GM19467 (cell line): Measurements from ENCODE around the gene B4GALNT3.

Source experiments
- ATAC-seq: cut with Tn5 transposase; IDR thresholded peaks from one replicate; pipeline ENCODE4 v1.9.1; 2021; ENCODE audit warnings: mild to moderate bottlenecking, moderate library complexity; ENCODE audit not compliant: unreplicated experiment

B4GALNT3 gene

GRCh38 chr12:590206-590750, 130.5 kb downstream of the B4GALNT3 start:
- no peak for ATAC-seq

DNA sequence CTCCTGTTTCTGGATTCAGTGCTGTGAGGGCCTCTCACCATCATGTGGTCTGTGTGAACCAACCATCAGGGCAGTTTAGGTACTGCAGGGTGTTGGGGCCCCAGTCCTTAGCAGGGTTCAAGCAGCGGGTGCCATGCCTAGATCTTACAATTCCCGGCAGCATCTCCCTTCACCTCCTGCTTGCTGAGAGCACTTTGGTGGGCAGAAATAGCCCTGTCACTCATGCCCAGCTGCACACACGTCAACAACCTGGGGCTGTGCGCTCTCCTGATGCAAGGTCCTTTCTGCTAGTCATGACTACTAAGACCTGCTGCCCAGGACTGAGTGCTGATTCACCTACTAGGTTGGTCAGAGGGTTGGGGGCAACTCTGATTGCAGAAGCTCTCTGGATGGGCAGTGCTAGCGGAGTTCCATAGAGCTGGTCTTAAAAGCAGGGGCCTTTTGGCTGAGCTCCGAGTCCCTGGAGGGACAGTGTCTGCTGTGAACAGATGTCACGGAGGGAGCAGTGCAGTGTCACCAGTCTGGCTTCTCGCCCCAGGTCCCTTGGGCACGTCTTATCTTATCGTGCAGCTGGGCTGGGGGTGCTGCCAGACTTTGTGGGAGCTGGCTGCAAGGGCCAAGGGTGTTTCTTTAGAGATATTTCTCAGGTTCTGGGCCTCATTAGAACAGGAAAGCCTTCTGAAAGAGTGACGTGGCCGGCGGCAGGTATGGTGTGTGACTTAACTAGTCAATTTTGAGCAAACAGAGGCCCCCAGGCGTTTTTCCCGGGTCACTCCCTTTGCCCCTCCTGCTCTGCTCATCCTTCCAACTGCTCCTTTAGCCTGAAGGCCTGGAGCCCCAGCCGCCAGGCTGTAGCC, 131.7 kb downstream of the B4GALNT3 start:
- ATAC-seq = no peak

DNA sequence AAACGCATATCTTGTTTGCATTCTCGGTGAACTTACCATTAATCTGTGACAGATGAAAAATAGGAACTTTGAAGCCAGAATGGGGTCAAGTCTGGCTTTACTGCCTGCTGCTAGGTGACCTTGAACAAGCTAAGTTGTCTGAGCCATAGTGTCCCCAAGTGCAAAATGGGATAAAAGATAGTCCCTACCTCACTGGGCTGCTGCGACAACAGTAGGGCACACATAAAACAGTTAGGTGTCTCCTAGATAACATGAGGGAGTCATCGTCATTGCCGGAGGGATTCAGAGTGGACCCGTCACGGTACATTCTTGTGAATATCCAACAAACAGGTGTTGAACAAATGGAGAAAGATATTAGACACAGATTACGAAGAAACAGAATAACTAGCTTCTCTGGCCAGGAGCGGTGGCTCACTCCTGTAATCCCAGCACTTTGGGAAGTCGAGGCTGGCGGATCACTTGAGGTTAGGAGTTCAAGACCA, 132.3 kb downstream of the B4GALNT3 start:
- no peak for ATAC-seq

DNA sequence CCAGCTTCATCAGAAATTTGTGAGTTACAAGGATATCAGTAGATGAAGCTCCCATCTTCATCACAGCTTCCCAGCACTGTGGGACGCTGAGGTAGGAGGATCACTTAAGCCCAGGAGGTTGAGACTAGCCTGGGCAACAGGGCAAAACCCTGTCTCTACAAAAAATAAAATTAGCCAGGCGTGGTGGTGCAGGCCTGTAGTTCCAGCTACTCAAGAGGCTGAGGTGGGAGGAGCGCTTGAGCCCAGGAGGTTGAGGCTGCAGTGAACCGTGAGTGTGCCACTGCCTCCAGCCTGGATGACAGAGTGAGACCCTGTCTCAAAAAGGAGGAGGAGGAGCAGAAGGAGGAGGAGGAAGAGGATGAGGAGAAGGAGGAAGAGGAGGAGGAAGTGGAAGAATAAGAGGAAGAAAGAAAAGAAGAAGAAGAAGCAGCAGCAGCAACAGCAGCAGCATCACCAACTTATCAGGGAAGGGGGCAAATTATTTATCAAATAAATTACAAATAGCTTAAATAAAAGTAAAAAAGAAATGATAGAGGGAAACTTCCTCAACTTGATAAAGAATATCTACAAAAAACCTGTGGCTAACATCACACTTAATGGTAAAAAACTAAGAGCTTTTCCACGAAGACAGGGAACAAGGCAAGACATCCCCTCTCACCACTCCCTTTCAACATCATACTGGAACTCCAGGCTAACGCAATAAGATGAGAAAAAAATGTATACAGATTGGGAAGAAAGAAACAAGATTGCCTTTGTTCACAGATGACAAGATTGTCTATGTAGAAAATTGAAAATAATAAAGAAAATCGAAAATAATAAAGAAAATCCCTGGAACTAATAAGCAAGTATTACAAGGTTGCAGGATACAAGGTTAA, 133.9 kb downstream of the B4GALNT3 start:
- no peak for ATAC-seq

GRCh38 chr12:597926-598568, 138.3 kb downstream of the B4GALNT3 start:
- ATAC-seq = no peak

DNA sequence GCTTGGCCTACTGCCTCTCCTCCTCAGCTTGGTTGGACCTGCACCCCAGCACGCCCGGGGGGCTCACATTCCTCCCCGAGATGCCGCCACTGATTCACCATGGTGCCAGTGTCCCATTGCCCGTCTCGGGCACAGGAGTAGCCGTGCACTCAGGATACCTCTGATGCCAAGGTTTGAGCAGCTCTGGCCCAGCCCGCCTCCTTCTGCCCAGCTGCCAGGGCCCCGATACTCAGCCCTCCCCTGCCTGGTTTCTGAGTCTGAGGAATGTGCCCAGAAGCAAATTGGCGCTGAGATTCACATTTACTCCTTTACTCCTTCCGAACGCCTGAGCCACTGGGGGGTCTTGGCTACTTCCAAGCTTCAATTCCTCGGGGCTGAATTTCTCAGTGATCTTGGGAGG, 140.0 kb downstream of the B4GALNT3 start:
- ATAC-seq = no peak

DNA sequence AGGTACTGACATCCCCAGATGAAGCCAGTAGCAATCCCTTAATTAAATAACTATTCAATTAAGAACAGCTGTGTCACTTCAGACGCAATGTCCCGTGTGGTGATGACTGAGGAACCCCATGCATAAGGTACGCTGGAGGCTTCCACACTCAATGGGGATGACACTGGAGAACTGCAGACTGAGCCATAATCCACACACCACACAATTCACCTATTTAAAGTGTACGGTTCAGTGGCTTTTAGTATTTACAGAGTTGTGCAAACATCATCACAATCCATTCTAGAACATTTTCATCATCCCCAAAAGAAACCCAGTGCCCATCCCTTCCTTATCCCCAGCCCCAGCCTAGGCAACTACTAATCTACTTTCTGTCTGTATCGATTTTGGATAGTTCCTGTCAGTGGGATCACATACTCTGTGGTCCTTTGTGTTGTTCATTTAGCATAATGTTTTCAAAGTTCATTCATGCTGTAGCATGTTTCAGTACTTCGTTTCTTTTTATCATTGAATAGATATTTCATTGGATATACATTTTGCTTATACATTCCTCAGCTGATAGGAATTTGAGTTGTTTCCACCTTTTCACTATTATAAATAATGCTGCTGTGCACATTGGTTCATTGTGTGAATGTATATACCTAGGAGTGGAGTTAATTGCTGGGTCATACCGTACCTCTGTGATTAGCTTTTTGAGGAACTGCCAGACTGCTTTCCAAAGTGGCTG, 142.4 kb downstream of the B4GALNT3 start:
- ATAC-seq = no peak

GRCh38 chr12:602700-603068, 142.9 kb downstream of the B4GALNT3 start:
- ATAC-seq = no peak

GRCh38 chr12:604956-605355, 145.2 kb downstream of the B4GALNT3 start:
- no peak for ATAC-seq

DNA sequence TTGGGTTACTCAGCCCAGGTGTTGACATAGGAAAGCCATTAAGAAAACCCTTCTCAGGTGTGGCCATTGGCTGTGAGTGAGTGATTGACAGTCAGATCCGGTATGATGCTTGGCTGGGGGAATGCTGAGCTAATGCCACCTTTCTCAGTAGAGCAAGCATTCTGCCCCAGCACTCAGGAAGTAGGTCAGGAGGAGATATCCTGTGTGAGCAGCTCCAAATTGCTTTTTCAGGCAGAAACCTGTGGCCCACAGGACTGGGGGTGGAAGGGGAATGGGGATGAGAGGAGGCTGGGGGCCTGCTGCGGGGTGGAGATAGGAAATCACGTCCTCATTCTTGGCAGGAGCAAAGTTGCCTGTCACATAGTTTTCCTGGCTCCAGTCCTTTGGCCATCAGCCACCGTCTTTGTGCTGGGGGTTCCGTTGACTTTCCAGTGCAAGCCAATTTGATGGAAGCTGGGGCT, 147.8 kb downstream of the B4GALNT3 start:
- no peak for ATAC-seq

DNA sequence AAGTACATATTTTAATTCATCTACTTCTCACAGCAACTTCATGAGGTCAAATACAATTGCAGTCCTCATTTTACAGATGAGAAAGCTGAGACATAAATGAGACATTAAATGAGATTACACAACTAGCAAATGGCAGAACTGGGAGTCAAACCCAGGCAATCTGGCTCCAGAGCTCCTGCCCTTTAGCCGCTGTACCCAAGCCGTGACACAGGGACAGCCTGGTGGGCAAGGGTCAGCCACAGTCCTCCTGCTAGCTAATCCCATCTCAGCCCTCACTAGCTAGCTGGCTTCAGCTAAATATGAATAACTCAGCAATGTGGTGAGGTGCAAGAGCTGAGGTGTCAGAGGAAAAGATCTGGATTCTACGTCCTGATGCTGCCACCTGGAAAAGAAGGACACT, 148.7 kb downstream of the B4GALNT3 start:
- ATAC-seq = no peak

DNA sequence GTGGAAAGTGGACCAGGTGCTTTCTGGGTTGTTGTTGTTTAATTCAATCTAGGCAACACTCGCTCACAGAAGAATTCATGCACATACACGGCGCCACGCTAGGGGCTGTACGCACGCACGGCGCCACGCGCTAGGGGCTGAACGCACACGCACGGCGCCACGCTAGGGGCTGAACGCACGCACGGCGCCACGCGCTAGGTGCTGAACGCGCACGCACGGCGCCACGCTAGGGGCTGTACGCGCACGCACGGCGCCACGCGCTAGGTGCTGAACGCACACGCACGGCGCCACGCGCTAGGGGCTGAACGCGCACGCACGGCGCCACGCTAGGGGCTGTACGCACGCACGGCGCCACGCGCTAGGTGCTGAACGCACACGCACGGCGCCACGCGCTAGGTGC, 149.2 kb downstream of the B4GALNT3 start:
- ATAC-seq = no peak

DNA sequence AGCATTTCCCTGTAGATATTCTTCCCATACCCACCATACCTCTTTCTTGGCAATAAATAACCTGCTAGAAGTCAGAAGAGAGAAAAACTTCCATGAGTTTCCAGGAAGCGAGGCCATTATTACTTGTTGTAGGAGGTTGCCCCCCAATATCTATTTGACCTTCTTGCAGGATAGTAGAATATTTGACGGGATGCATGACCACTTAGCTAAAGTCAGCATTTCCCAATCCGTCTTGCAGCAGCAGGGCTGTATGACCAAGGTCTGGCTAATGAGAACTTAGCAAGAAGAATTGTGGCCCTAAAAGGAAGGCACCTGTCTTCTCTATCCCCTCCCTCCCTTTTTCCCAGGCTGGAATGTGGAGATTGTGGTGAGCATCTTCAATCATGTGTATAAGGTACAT, 152.0 kb downstream of the B4GALNT3 start:
- ATAC-seq = no peak

DNA sequence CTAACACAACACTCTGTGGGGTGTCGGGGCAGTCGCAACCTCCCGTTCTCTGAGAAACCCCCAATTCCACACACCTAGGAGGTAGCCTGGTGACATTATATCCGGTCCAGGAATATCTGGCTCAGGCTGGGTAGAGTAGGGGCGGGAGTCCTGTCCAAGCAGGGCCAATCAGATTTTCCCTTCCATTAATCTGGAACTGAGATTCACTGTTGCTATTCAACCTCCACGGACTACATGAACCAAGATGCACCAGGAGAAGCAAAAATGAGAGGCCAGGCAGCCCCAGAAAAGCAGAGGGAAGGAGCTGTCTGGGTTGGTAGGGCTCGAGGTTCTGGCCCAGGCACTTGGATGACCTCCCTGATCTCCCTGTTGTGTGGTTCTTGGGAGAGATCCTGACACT, 152.6 kb downstream of the B4GALNT3 start:
- no peak for ATAC-seq

GRCh38 chr12:612886-613285, 153.1 kb downstream of the B4GALNT3 start:
- ATAC-seq = no peak
